ENCODE results near the gene AKNAD1. TPM values are rescaled to one million over a fixed set of nuclear protein-coding genes. Genes with fewer than 3 reads are reported as not detected.
A peak's percentile ranks its signal among the peaks of the same experiment; 100 is the strongest.

Gene AKNAD1, protein sequence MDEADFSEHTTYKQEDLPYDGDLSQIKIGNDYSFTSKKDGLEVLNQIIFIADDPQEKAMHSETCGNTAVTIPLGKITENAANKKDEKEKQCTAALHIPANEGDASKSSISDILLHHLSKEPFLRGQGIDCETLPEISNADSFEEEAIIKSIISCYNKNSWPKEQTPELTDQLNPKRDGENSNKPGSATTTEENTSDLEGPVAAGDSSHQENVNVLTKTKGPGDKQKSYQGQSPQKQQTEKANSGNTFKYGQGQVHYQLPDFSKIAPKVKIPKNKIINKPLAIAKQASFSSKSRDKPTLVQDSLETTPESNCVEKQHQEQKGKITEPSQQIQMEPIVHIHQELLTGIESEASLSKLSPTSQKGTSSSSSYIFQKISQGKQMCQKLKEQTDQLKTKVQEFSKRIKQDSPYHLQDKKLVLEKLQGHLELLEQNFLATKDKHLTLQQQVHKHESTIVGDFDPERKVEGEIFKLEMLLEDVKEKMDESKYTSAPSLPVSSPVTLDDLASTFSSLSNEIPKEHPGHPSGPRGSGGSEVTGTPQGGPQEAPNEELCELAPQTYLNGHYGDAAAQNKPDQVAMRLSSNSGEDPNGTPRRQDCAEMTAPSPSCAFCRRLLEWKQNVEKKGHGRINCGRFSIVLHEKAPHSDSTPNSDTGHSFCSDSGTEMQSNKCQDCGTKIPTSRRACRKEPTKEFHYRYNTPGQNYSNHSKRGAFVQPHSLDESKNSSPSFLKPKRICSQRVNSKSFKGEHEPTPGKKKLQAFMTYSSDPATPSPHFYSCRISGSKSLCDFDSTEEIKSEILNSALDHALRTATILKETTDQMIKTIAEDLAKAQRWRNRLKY
- not detected for total RNA-seq

DNA sequence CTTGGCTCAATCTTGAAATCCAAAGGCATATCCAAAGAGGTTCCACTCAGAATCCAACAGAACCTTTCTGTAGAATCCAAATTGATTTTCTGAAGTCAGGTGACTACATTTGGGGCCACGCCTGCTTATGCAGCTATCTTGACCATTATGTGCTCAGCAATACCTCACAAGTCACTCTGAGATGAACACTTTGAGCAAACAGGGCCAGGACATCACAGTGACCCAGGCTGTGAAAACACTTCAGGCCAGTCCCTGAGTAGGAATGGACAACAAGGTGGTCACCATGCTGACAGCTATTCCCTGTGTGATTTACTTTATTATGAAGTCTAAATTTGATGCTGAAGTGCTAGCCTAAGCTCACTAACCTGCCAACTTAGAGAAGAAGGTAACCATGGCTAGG lies at the start of gene AKNAD1:
TSS of gene AKNAD1 (minus strand) at position 101 of the 400 bp plus-strand sequence. CDS start 4,430 bp downstream, outside the sequence.
- ChIA-PET CTCF (interaction anchor here (1.2 to 1.4 kb wide), 2 partner anchors 13 to 29 kb away, joined by 3 to 4 read pairs; no protein-coding TSS in a partner anchor), POLR2A (no interaction called here)
- H3K36me3 Mint-ChIP-seq (ENCODE audit: low read depth), result no peaks in the 10 kb centered on the region
- H3K27ac Mint-ChIP-seq, result no peak within 1 kb of the TSS
- DNase-seq (no peak), ATAC-seq (no peak)
- no peaks in the 10 kb centered on the region for H3K9me3 Mint-ChIP-seq
- TF ChIP-seq, protein P1, sequence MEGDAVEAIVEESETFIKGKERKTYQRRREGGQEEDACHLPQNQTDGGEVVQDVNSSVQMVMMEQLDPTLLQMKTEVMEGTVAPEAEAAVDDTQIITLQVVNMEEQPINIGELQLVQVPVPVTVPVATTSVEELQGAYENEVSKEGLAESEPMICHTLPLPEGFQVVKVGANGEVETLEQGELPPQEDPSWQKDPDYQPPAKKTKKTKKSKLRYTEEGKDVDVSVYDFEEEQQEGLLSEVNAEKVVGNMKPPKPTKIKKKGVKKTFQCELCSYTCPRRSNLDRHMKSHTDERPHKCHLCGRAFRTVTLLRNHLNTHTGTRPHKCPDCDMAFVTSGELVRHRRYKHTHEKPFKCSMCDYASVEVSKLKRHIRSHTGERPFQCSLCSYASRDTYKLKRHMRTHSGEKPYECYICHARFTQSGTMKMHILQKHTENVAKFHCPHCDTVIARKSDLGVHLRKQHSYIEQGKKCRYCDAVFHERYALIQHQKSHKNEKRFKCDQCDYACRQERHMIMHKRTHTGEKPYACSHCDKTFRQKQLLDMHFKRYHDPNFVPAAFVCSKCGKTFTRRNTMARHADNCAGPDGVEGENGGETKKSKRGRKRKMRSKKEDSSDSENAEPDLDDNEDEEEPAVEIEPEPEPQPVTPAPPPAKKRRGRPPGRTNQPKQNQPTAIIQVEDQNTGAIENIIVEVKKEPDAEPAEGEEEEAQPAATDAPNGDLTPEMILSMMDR (IDR thresholded peaks at IDR 0.05), result no peak
- H3K27me3 Mint-ChIP-seq, result peaks cover 10% of the 10 kb centered on the region
- intact Hi-C loops (cut with micrococcal nuclease), result no loop called here
- peaks cover 4% of the 10 kb centered on the region for H3K4me1 Mint-ChIP-seq (ENCODE audit: low read depth)
- H3K4me3 Mint-ChIP-seq, result no peak within 1 kb of the TSS

DNA sequence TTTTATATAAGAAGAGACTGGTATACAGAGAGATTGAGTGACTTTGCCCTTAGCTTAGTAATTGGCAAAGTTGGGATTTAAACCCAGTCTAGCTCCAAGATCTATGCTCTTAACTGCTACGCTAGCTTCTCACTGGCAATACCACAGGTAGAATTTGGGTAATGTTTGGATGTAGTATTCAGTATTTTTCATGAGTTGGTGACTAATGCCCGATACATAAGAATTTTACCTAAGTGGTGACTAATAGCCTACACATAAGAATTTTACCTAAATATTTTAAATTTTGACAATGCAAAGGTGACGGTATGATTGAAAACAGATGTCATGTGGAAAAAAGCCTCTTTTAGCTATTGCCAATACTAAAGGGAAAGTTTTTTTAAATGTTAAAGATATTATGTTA lies 44.2 kb upstream of the AKNAD1 start:
- Mint-ChIP-seq H3K4me1 (ENCODE audit: low read depth) (no peaks in the 10 kb centered on the region), H3K36me3 (ENCODE audit: low read depth) (no peaks in the 10 kb centered on the region), H3K4me3 (no peak overlapping the region), H3K9me3 (no peaks in the 10 kb centered on the region), H3K27ac (no peak overlapping the region), H3K27me3 (no peaks in the 10 kb centered on the region)
- CTCF ChIA-PET, result interaction anchor here (2.5 kb wide), 1 partner anchor 73 kb away, joined by 17 read pairs; no protein-coding TSS in a partner anchor
- POLR2A ChIA-PET, result no interaction called here
- no peak for DNase-seq
- TF ChIP-seq, protein P1 (IDR thresholded peaks at IDR 0.05), result no peak
- ATAC-seq, result no peak
- intact Hi-C loops (cut with micrococcal nuclease), result no loop called here

DNA sequence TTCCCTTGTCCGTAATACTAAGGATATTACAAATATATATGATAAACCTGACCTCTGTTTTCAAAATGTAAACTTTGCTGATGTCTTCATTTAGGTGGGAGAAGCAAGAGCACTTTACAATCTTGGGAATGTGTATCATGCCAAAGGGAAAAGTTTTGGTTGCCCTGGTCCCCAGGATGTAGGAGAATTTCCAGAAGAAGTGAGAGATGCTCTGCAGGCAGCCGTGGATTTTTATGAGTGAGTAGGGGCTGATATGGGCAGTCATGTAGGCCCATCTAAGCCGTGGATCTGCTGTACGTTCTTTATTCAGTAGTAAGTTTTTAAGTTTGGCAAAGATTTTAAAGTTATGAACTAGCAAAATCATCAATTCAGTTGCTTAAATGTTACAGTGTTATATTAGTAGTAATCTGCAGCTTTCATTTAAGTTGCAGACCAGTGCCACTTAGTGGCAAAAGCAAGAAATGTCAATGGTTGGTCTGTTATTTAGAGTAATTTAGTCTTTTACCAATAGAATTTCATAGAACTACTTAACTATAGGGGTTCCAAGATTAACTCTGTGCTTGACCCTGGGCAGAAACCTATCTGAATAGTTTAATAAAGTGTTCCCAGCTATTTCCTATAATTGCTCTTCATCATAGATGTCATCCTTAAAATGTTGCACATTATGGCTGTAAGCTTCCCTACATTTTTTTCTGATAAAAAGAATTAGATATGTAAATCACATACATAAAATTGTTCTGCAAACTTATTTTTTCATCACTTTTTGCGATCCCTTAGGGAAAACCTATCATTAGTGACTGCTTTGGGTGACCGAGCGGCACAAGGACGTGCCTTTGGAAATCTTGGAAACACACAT lies 41.2 kb upstream of the AKNAD1 start:
- Mint-ChIP-seq H3K27me3 (no peaks in the 10 kb centered on the region), H3K36me3 (ENCODE audit: low read depth) (no peaks in the 10 kb centered on the region), H3K4me3 (no peak overlapping the region), H3K27ac (no peak overlapping the region), H3K4me1 (ENCODE audit: low read depth) (no peaks in the 10 kb centered on the region), H3K9me3 (no peaks in the 10 kb centered on the region)
- TF ChIP-seq, protein P1 (IDR thresholded peaks at IDR 0.05), result peak; percentile 59
- ATAC-seq (peak; percentile 81), DNase-seq (peak; percentile 42)
- POLR2A ChIA-PET, result no interaction called here
- intact Hi-C loops (cut with micrococcal nuclease), result loop anchor here (1.0 kb wide), 1 partner anchor 70 kb away; no protein-coding TSS in a partner anchor
- CTCF ChIA-PET, result interaction anchor here (0.7 to 9.4 kb wide), 21 partner anchors 8 to 122 kb away, joined by 3 to 184 read pairs (median 4); no protein-coding TSS in a partner anchor

DNA sequence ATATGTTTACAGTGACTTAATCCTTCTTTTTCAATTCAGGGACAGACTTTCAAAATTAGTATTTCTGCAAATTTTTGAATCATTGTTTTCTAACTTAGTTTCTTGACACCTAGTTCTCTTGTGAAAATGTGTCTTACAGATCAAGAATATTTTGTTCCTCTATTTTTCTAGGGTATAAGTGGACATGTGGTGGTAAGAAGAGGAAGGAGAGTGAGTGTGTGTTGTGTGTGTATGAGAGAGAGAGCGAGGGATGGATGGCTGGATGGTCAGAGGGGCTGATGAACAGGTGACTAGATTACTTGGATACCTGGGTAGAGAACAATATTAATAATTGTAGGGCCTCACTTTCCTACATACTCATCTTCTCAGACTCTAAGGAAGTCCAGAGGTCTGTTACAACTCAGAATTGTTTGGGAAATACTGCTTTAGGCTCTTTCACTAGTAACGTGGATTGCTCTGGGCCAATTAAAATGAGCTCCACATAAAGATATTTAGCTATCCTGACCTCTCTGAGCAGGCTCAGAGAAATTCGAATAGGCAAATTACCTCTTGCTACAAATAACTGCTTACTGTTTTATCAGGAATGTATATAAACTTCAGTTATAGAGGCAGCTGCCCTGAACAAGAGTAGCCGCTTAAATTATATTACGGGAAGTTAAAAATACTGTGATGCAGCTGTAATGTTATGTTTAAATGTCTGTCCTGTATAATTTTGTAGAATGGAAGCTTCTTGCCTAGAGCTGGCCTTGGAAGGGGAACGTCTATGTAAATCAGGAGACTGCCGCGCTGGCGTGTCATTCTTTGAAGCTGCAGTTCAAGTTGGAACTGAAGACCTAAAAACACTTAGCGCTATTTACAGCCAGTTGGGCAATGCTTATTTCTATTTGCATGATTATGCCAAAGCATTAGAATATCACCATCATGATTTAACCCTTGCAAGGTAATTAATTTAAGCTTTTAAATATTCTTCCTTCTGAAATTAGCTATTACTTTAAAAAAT lies 39.6 kb upstream of the AKNAD1 start:
- no peaks in the 10 kb centered on the region for H3K36me3 Mint-ChIP-seq (ENCODE audit: low read depth)
- no peaks in the 10 kb centered on the region for H3K27me3 Mint-ChIP-seq
- no peaks in the 10 kb centered on the region for H3K4me1 Mint-ChIP-seq (ENCODE audit: low read depth)
- intact Hi-C loops (cut with micrococcal nuclease), result no loop called here
- no peaks in the 10 kb centered on the region for H3K9me3 Mint-ChIP-seq
- POLR2A ChIA-PET, result no interaction called here
- TF ChIP-seq, protein P1 (IDR thresholded peaks at IDR 0.05), result no peak
- no peak overlapping the region for H3K4me3 Mint-ChIP-seq
- CTCF ChIA-PET, result interaction anchor here (0.6 to 9.4 kb wide), 9 partner anchors 11 to 385 kb away, joined by 3 to 184 read pairs (median 6); no protein-coding TSS in a partner anchor
- no peak for DNase-seq
- no peak for ATAC-seq
- no peak overlapping the region for H3K27ac Mint-ChIP-seq

All from activated CD8-positive, alpha-beta T cell treated with anti-CD3 and anti-CD28 coated beads for 36 hours (primary cell).